GM12864 (cell line): ENCODE results near the gene TMC8.
"Not testable (repeated sequence)": the region's sequence is repeated elsewhere in the genome, so short reads cannot be mapped to it uniquely, and the experiment has no call there.

Experiments used
- DNase-seq: peaks from one replicate; pipeline ENCODE4 v3.0.0-alpha.2; 2011; ENCODE audit warnings: low read depth
- H3K4me3 ChIP-seq: 2 replicates; pipeline ENCODE4 v1.5.1; 2011; ENCODE audit warnings: mild to moderate bottlenecking, low read depth, low read length, control low read depth
- TF ChIP-seq, protein P1 (sequence below): IDR thresholded peaks from 2 replicates; pipeline ENCODE4 v1.5.1; 2011; ENCODE audit warnings: low read depth, mild to moderate bottlenecking, moderate library complexity, low read length, control low read depth, inconsistent platforms; ENCODE audit errors: missing control alignments

The TMC8 gene

GRCh38 chr17:78133971-78134898 is 3.7 kb downstream of the TMC8 start:
- H3K4me3 ChIP-seq: peak overlapping the region; percentile 82
- TF ChIP-seq, protein P1, sequence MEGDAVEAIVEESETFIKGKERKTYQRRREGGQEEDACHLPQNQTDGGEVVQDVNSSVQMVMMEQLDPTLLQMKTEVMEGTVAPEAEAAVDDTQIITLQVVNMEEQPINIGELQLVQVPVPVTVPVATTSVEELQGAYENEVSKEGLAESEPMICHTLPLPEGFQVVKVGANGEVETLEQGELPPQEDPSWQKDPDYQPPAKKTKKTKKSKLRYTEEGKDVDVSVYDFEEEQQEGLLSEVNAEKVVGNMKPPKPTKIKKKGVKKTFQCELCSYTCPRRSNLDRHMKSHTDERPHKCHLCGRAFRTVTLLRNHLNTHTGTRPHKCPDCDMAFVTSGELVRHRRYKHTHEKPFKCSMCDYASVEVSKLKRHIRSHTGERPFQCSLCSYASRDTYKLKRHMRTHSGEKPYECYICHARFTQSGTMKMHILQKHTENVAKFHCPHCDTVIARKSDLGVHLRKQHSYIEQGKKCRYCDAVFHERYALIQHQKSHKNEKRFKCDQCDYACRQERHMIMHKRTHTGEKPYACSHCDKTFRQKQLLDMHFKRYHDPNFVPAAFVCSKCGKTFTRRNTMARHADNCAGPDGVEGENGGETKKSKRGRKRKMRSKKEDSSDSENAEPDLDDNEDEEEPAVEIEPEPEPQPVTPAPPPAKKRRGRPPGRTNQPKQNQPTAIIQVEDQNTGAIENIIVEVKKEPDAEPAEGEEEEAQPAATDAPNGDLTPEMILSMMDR: peak; percentile 78
- DNase-seq: no peak

DNA sequence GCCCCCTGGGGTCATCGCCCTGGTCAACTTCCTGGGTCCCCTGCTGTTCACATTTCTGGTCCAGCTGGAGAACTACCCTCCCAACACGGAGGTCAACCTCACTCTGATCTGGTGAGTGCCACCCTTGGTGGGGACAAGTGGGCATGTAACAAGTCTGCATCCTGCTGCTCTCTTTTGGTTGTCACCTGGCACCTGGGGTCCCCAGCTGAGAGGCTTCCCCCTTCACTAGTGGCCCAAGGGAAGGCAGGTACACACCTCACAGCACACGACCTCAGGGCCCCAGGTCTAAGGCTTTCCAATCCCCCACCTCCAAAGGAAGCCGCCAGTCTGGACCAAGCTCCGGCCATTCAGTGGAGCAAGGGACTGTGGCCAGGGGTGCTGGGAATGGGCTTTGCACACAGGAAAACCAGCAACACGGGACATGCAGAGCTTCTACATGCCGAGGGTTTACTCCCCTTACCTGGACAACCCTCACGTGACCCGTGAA is 4.4 kb downstream of the TMC8 start:
- DNase-seq: no peak
- TF ChIP-seq, protein P1: no peak
- H3K4me3 ChIP-seq: no peak overlapping the region

GRCh38 chr17:78135858-78136500 is 5.4 kb downstream of the TMC8 start:
- no peak for DNase-seq
- TF ChIP-seq, protein P1: no peak
- no peak overlapping the region for H3K4me3 ChIP-seq

GRCh38 chr17:78137392-78138203 is 7.0 kb downstream of the TMC8 start:
- TF ChIP-seq, protein P1: peak; percentile 80
- DNase-seq: no peak
- H3K4me3 ChIP-seq: no peak overlapping the region

- H3K4me3 ChIP-seq: no peak overlapping the region
- TF ChIP-seq, protein P1: no peak
Measured at GRCh38 chr17:78138204-78139060, 7.9 kb downstream of the TMC8 start.

DNA sequence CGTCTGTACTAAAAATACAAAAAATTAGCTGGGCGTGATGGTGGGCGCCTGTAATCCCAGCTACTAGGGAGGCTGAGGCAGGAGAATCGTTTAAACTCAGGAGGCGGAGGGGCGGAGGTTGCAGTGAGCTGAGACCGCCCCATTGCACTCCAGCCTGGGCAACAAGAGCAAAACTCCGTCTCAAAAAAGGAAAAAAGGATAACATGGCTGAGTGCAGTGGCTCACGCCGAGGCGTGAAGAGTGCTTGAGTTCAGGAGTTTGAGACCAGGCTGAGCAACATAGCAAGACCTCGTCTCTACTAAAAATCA is 9.2 kb downstream of the TMC8 start:
- not testable (repeated sequence) for H3K4me3 ChIP-seq, DNase-seq

More at GRCh38 chr17:78138204-78139060, 7.9 kb downstream of the TMC8 start:
- DNase-seq: no peak
